C4-2B (cell line): ENCODE results near the gene SATL1.

ENCODE experiments used
- H3K27ac ChIP-seq: fragments of 450-650 bp; 2 replicates; pipeline ENCODE4 v1.5.1; 2017
- ZFX ChIP-seq: fragments of 450-650 bp; IDR thresholded peaks from 2 replicates; pipeline ENCODE4 v1.6.1; 2017
- TF ChIP-seq, protein P1 (sequence below): fragments of 450-650 bp; conservative IDR thresholded peaks from 2 replicates; pipeline ENCODE4 v1.5.1; 2017; ENCODE audit warnings: mild to moderate bottlenecking

The SATL1 gene

DNA sequence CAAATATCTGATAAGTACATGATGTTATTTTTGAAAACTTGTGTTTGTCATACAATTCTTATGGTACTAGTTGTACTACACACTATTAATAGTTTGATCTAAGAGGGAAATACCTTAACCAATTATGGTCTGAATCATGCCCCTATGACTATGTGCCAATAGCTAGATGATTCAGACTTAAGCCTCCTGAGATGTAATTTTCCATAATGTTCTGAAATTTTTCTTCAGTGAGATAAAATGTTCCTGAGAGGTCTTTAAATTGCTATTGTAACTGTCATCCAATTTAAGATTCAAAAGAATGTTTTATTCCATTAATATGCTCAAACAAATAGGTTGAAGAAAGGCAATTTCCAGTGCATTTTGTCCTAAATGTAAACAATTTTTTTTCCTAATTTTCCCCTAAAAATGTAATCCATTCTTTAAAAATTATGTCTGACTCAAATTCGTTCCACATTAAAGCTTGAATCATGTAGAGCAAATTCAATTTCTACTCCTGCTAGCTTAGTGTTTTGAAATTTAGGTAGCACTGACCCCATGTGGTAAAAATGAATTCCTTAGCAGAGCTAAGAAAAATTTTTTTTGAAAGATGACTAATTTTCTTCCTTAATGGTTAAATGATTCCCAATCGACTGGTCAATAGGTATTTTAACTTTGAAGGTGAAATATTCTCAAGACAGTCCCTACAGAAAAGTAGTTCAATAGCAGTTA lies 190.8 kb downstream of the SATL1 start:
- TF ChIP-seq, protein P1, sequence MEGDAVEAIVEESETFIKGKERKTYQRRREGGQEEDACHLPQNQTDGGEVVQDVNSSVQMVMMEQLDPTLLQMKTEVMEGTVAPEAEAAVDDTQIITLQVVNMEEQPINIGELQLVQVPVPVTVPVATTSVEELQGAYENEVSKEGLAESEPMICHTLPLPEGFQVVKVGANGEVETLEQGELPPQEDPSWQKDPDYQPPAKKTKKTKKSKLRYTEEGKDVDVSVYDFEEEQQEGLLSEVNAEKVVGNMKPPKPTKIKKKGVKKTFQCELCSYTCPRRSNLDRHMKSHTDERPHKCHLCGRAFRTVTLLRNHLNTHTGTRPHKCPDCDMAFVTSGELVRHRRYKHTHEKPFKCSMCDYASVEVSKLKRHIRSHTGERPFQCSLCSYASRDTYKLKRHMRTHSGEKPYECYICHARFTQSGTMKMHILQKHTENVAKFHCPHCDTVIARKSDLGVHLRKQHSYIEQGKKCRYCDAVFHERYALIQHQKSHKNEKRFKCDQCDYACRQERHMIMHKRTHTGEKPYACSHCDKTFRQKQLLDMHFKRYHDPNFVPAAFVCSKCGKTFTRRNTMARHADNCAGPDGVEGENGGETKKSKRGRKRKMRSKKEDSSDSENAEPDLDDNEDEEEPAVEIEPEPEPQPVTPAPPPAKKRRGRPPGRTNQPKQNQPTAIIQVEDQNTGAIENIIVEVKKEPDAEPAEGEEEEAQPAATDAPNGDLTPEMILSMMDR = peak; percentile 32
- no peak for TF ChIP-seq ZFX
- H3K27ac ChIP-seq = no peak overlapping the region

DNA sequence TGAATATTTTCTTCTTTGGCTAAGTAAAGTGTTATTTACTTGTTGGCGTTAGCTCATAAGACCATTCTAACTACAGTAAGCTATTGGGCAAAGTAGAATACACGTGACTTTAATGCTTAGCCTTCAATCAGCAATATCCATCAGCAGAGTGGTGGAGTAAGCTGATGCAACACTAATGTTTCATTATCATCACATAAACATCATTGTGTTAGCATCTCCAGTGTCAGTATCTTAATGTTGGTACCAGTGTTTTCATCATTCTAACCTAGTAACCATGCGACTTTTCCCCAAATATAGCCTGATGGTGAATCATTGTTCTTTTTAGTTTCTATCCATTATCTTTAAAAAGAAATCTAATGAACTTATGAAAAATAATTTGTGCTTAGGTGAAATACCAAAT lies 191.4 kb downstream of the SATL1 start:
- TF ChIP-seq, protein P1 = no peak
- TF ChIP-seq ZFX = no peak
- no peak overlapping the region for H3K27ac ChIP-seq

DNA sequence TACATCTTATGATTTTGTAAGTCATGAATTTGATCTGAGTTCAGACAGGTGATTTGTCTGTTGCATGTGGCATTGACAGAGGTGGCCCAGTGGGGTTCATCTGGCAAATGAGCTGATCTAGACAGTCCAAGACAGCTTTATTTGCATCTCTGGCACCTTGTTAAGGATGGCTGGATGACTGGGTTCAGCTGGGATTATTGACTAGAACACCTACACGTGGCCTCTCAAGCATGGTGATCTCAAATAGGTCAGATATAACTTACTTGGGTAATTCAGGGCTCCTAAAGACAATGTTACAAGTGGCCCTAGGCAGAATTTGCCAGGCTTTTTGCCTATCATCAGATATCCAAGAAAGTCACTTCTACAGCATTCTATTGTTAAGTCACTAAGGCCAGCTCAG lies 192.0 kb downstream of the SATL1 start:
- no peak overlapping the region for H3K27ac ChIP-seq
- TF ChIP-seq, protein P1 = no peak
- TF ChIP-seq ZFX = no peak
